GM10847 (cell line): ENCODE measurements around the gene CMYA5.

Experiments used
- POLR2A ChIP-seq: IDR thresholded peaks from 2 replicates; pipeline ENCODE4 v1.6.1; 2011; ENCODE audit not compliant: insufficient read length; ENCODE audit errors: extremely low read depth

Gene CMYA5

DNA sequence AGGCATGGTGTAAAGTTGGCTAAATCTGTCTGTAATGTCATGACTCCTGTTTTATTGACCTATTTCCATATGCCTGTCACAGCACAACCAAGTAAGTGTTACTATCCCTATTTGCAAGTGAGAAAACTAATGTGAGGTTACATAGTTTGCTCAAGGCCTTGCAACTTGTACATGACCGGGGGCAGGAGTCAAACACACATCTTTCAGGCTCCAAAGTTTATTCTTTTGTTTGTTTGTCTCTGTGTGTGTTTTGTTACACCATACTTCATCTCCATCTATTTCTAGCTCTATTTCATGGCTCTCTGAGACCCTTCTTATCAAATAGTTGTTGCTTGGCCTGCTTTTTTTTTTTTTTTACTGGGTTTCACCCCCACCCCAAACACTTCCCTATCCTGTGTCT lies 70.2 kb downstream of the CMYA5 start:
- TF ChIP-seq POLR2A, result no peak

GRCh38 chr5:79762929-79763328 lies 73.3 kb downstream of the CMYA5 start:
- TF ChIP-seq POLR2A, result no peak

GRCh38 chr5:79771387-79771786 lies 81.8 kb downstream of the CMYA5 start:
- no peak for TF ChIP-seq POLR2A

GRCh38 chr5:79772651-79773050 lies 83.0 kb downstream of the CMYA5 start:
- no peak for TF ChIP-seq POLR2A

GRCh38 chr5:79773612-79774011 lies 84.0 kb downstream of the CMYA5 start:
- no peak for TF ChIP-seq POLR2A

GRCh38 chr5:79774171-79774854 lies 84.7 kb downstream of the CMYA5 start:
- TF ChIP-seq POLR2A, result no peak

DNA sequence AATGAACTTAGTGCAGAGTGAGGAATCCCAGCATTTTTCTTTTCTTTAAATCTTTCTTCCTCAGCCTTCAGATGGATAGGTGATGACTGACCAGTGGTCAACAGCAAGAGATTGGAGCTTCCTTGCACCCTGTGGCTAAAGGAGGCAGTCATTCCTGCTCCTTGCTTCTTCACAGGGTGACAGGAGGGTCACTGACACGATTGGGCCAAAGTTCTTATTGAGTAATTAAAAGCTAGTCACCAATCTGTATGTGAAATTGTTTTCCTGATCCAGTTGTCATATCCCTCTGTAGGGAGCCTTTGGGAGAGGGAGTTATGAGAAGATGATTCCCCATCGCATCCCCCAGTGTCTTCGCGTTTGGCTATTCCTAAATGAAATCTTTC lies 85.2 kb downstream of the CMYA5 start:
- TF ChIP-seq POLR2A, result no peak

DNA sequence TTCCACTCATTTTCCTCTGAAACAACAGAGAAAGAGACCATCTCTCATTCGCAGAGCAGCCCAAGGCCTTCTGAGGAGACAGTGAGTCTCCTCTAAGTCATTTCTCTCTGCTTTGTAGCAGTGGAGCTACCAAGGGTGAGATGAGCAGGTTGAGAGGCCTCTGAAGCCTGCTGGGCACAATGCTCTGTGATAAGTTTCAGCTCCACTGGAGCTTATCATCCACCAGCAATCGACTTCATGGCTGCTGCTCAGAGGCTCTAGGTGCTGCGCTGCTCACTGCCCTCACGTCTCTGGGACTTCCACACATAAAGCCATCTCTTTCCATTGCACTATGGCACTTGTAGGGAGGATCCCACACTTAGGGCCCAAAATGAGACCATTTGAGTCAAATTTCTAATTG lies 96.3 kb downstream of the CMYA5 start:
- no peak for TF ChIP-seq POLR2A

DNA sequence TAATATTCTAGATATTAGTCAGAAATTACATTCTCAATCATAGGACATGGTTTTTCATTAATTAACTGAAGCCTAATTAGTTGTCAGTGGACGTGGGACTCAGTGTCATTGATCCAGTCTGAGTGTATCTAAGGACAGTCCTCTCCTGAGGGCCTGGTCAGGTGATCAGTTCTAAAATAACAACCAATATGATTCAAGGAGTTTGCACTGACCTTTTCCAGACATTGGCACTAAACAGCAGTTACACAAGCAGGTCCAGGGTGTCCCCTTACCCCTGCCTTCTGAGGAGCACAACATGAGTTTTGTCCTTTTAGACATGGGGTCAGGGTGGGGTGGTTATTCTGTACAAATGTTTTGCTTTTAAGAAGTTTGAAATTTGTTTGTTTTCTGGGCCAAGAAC lies 97.8 kb downstream of the CMYA5 start:
- TF ChIP-seq POLR2A, result no peak

GRCh38 chr5:79791843-79792242 lies 102.2 kb downstream of the CMYA5 start:
- TF ChIP-seq POLR2A, result no peak

GRCh38 chr5:79792463-79792862 lies 102.8 kb downstream of the CMYA5 start:
- TF ChIP-seq POLR2A, result no peak

DNA sequence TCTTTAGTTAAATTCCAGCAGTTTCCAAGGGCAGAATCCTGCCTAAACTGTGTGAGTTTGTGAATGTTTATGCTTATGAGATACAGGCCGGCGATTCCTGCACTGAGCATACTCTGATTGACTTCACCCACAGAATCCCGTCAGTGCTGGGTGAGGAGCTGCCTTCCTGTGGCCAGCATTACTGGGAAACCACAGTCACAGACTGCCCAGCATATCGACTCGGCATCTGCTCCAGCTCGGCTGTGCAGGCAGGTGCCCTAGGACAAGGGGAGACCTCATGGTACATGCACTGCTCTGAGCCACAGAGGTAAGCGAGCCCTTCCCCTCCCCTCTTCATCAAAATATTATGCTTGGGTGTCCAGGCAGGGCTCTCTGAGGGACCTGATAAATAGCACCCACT lies 103.7 kb downstream of the CMYA5 start:
- no peak for TF ChIP-seq POLR2A

DNA sequence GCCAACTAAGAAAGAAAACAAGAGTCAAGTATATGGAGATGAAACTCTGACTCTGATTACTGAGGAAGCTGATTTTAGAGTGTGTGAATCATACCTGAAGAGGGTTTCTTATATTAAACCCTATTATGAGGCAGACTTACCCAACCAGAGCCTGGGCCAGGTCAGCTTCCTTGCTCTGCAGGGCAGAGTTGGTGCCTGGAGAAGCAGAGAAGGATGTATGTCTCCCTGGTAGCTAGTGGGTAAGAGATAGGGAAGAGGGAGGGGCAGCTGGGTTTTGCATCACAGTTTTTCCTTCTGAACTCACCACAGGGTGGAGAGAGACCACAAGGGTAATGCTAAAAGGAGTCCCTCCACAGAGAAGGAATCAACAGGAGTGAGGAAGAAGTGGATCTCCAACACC lies 104.1 kb downstream of the CMYA5 start:
- TF ChIP-seq POLR2A, result no peak

DNA sequence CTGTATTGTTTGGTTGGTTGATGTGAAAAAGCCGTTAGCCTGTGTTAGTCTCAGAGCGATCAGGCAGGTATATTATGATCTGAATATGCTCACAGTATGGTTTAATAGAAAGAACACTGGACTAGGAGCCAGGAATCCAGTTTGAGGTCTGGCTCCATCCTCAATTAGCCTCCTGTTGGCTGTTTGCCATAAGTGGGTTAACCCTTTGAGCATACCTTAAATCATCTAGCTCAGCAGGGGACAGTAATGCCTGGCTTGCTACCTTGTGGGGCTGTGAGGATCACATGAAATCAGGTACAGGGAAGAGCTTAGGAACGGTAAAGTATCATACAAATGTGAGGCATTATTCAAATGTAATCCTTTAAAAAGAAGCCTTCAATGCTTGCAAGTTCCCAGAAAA lies 104.7 kb downstream of the CMYA5 start:
- TF ChIP-seq POLR2A, result no peak

DNA sequence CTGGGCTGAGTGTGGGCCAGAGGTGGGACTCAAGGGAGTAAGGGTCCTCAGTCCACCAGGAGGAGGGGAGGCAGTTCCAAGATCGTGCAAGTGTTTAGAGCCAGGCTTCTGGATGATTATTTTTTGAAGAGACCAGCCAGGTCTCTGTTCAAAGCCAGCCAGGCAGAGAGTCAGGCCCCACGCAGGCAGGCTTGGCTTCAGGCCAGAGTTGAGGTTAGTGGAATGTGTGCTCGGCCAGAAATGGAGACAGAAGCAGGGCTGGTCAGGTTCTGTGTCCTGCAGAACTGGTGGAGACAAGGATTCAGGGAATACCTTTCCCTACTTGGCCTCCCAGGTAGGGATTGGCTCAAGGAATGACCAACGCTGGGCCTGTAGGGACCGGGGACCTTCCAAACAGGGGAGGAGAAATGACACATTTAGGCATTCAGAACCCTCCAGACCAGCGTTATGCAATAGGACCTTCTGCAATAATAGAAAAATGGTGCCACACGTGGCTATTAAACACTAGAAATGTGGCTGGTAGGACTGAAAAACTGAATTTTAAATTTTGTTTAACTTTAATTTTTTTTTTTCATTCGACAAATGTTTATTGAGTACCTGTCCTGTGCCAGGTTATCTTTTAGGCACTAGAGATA lies 106.2 kb downstream of the CMYA5 start:
- TF ChIP-seq POLR2A, result no peak

DNA sequence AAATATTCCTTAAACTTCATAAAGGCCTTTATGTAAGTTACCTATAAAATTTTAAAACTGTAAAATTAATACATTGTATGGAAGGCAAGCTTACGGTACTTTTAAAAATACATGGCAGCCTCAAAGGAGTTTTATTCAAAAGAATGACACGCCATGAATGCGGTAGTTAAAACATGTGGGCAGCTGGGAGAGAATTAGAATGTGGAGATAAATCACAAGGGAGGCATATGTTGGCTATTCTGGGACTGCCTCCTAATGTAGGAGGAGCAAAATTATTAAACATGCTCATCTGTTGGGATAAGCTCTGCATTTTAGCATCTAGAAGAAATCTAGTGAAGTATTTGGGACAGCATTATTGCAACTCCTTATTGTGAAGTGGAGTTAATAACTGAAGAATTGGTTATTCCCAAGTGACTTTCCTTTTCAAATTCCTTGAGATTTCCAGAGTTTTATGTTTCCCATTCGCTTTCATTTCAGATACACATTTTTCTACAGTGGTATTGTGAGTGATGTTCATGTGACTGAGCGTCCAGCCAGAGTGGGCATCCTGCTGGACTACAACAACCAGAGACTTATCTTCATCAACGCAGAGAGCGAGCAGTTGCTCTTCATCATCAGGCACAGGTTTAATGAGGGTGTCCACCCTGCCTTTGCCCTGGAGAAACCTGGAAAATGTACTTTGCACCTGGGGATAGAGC lies 109.4 kb downstream of the CMYA5 start:
- no peak for TF ChIP-seq POLR2A

- no peak for TF ChIP-seq POLR2A
Observed at GRCh38 chr5:79800979-79801827, 111.6 kb downstream of the CMYA5 start.
